ENCODE measurements around the gene PLEKHH2.
"Not testable (repeated sequence)": the region's sequence is repeated elsewhere in the genome, so short reads cannot be mapped to it uniquely, and the experiment has no call there.

PLEKHH2 gene

DNA sequence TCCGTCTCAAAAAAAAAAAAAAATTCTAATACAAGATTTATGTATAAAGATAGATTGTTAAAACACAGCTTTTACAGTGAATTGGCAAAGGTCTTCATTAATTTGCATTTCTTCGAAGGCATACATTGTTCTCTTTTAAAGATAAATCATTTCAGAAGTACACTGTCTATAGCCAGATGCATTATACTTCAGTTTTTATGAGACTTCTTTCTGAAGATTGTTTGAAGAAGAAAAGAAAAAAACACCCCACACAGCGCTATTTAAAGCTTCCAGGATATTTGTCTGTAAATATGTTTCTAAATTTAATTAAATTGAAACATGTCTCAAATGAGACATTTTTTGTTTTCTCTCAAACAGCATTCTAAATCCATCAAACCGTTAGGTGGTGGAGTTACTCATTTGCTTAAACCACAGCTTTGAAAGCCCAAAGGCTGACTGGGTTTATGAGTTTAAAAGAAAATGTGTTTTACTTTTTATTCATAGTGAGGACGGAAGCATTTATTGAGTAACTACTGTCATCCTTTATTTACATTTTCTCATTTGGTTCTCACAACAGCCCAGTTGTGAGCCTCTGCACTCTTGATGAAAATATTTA, 81.6 kb downstream of the PLEKHH2 start:
- ChIA-PET POLR2A (no interaction called here), CTCF (no interaction called here)
- H3K4me3 ChIP-seq (ENCODE audit: low read depth, low read length), result no peak overlapping the region
- TF ChIP-seq, protein P1, sequence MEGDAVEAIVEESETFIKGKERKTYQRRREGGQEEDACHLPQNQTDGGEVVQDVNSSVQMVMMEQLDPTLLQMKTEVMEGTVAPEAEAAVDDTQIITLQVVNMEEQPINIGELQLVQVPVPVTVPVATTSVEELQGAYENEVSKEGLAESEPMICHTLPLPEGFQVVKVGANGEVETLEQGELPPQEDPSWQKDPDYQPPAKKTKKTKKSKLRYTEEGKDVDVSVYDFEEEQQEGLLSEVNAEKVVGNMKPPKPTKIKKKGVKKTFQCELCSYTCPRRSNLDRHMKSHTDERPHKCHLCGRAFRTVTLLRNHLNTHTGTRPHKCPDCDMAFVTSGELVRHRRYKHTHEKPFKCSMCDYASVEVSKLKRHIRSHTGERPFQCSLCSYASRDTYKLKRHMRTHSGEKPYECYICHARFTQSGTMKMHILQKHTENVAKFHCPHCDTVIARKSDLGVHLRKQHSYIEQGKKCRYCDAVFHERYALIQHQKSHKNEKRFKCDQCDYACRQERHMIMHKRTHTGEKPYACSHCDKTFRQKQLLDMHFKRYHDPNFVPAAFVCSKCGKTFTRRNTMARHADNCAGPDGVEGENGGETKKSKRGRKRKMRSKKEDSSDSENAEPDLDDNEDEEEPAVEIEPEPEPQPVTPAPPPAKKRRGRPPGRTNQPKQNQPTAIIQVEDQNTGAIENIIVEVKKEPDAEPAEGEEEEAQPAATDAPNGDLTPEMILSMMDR (IDR thresholded peaks at IDR 0.05; ENCODE audit: insufficient read depth, low read length, missing control alignments), result no peak
- no peak for DNase-seq (ENCODE audit: low read depth, low spot score)

DNA sequence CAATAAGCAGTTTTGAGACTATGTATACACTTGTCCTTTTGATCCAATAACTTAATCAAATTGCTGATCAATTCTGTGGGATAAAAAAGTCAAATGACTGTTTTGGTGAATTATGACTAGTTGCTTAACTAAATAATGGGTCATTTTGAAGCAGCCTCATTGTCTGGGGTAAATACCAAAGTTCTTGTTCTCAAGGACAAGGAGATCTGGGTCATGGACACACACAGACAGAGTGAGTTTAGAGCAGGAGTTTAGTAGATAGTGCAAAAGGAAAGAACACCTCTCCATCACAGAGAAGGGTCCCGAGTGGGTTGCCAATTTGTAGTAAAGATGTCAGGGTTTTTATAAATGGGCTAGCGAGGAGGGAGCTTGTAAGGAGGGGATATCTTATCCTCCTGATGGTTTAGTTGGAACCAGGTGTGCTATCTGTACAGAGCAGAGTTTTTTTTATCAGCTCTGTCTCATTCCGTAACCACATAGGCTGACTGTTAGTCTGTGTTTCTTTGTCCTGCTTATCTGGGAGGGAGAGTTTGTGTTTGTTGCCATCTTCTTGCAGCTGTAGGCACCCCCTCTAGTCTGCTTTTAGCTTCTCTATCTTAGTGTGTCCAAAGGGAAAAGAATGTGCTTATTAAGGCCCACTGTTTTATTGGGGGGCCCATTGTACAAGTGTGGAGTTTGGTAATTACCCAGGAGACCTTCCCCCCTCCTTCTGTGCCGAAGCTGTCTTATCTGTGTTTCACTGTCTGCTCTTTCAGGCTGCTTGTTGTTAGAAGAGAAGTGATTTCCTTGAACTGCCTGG, 87.9 kb downstream of the PLEKHH2 start:
- CTCF ChIA-PET, result interaction anchor here (0.8 to 1.2 kb wide), 2 partner anchors 9 to 10 kb away, joined by 3 to 4 read pairs; no protein-coding TSS in a partner anchor
- no peak overlapping the region for H3K4me3 ChIP-seq (ENCODE audit: low read depth, low read length)
- no peak for DNase-seq (ENCODE audit: low read depth, low spot score)
- POLR2A ChIA-PET, result no interaction called here
- TF ChIP-seq, protein P1 (IDR thresholded peaks at IDR 0.05; ENCODE audit: insufficient read depth, low read length, missing control alignments), result no peak

DNA sequence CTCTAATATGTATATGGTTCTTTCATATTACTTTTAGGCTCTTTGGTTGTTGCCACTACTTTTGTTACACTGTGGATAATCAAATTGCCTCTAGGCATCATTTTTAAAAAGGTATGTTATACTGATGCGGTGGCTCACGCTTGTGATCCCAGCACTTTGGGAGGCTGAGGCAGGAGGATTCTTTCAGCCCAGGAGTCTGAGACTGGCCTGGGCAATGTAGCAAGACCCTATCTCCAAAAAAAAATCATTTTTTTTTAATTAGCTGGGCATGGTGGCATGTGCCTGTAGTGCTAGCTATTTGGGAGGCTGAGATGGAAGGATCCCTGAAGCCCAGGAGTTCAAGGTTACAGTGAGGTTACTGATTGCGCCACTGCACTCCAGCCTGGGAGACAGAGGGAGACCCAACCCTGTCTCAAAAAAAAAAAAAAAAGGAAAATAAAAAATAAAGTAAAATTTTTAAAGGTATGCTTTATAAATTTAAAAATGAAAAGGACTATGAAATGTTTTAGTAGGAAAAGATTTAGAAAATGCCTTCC, 88.7 kb downstream of the PLEKHH2 start:
- H3K4me3 ChIP-seq (ENCODE audit: low read depth, low read length), result no peak overlapping the region
- DNase-seq (ENCODE audit: low read depth, low spot score), result no peak
- TF ChIP-seq, protein P1 (IDR thresholded peaks at IDR 0.05; ENCODE audit: insufficient read depth, low read length, missing control alignments), result no peak
- ChIA-PET POLR2A (no interaction called here), CTCF (interaction anchor here (0.8 kb wide), 1 partner anchor 10 kb away, joined by 3 read pairs; no protein-coding TSS in a partner anchor)

DNA sequence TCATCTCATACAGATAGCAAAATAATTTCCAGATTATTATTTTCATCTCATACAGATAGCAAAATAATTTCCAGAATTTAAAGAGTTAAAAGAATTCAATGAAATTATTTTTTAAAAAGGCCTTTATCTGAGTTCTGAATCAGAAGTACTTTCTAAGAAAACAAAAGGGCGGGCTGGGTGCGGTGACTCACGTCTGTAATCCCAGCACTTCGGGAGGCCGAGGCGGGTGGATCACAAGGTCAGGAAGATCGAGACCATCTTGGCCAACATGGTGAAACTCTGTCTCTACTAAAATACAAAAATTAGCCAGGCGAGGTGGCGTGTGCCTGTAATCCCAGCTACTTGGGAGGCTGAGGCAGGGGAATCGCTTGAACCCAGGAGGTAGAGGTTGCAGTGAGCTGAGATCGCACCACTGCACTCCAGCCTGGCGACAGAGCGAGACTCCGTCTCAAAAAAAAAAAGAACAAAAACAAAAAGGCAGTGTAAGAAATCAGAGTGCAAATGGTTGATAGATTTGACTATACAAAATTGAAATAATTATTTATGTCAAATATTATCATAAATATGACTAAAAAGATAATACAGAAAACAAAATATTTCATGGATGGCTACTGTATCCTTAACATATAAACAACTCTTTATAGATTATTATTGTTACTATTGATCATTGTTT, 90.0 kb downstream of the PLEKHH2 start:
- DNase-seq (ENCODE audit: low read depth, low spot score); POLR2A ChIA-PET; H3K4me3 ChIP-seq (ENCODE audit: low read depth, low read length); CTCF ChIA-PET: not testable (repeated sequence)

DNA sequence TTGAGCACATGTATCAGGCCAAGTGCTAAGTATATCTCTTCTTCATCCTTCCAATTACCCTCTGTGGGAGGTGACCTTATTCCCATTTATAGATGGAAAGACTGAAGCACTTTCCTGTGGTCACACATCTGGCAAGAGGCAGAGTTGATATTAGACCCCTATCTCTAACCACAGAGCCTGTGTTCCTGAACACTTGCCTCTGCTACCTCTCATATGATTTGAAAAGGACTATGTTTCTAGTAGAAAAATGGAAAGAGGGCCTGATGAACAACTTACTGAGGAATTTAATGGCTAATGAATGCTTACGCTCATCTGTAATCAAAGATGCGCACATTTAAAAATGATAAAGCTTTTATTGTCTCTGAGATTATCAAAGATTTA, 90.6 kb downstream of the PLEKHH2 start:
- CTCF ChIA-PET, result no interaction called here
- TF ChIP-seq, protein P1 (IDR thresholded peaks at IDR 0.05; ENCODE audit: insufficient read depth, low read length, missing control alignments), result no peak
- POLR2A ChIA-PET, result no interaction called here
- DNase-seq (ENCODE audit: low read depth, low spot score), result no peak
- H3K4me3 ChIP-seq (ENCODE audit: low read depth, low read length), result no peak overlapping the region

DNA sequence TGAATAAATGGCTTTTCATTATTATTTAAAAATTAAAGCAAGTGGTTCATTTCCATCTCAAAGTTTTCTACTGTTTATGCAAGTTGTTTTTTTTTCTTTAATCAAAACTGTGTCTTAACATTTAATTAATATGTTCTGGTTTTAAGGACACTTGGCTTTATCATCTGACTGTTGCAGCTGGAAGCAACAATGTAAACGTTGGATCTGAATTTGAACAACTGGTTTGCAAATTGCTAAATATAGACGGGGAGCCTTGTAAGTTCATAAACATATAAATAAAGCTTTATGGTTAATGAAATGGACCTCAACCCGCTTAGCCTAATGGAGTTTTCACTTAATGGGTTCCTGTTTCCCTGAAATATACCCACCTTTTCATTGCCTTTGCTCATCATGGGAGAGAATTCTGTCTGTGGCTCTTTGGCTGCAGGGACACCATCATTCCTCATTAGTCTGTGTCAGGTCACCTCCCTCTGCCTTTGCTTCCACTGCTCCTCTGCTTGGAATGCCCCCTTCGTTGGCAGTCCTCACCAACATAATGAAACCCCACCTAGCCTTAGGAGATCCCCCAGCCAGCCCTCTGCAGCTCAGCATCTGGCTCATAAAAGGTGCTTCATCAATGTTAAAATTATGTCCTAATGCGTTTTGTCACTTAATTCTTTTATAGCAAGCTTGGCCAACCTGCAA, 92.6 kb downstream of the PLEKHH2 start:
- TF ChIP-seq, protein P1 (IDR thresholded peaks at IDR 0.05; ENCODE audit: insufficient read depth, low read length, missing control alignments), result no peak
- POLR2A ChIA-PET, result no interaction called here
- DNase-seq (ENCODE audit: low read depth, low spot score), result no peak
- CTCF ChIA-PET, result interaction anchor here (0.7 kb wide), 1 partner anchor 8 kb away, joined by 3 read pairs; no protein-coding TSS in a partner anchor
- no peak overlapping the region for H3K4me3 ChIP-seq (ENCODE audit: low read depth, low read length)
